ENCODE data around the gene DOCK3. TPM values are rescaled to one million over a fixed set of nuclear protein-coding genes. Genes with fewer than 3 reads are reported as not detected.

Gene DOCK3
- total RNA-seq, 1 experiment from 2014 or later, result 0.15 TPM

GRCh38 chr3:50637945-50638344 is 36.8 kb upstream of the DOCK3 start:
- BruUV-seq (replicated peaks), result no TSS peak
- intact Hi-C loops (cut with micrococcal nuclease), result no loop called here
- Histone ChIP-seq H3K4me2 (ENCODE audit: low read length) (peak overlapping the region; percentile 9; the same call in 1 of the 2 replicates), H3K79me2 (ENCODE audit: low read length) (peaks cover 70% of the 10 kb centered on the region), H3K27me3 (ENCODE audit: low read length) (no peaks in the 10 kb centered on the region), H3K9ac (ENCODE audit: low read length) (no peak overlapping the region), H3K9me3 (ENCODE audit: low read length) (no peaks in the 10 kb centered on the region), H2AFZ (ENCODE audit: low read length) (no peak overlapping the region), H3K27ac (ENCODE audit: low read length) (peak overlapping the region; percentile 76), H3F3A (ENCODE audit: low read length, unreplicated experiment) (no peaks in the 10 kb centered on the region), H3K4me3 (ENCODE audit: low read length) (no peak overlapping the region), H4K20me1 (ENCODE audit: low read length) (no peaks in the 10 kb centered on the region), H3K36me3 (ENCODE audit: low read depth, low read length) (peaks cover 27% of the 10 kb centered on the region), H3K4me1 (ENCODE audit: insufficient read depth, low read length) (peaks cover 44% of the 10 kb centered on the region), H3K9me2 (replicated peaks; ENCODE audit: low read length) (no peaks in the 10 kb centered on the region)
- no peak for ATAC-seq
- no peak for TF ChIP-seq CTCF (conservative IDR thresholded peaks at IDR 0.05; ENCODE audit: low read depth, low read length)
- TF ChIP-seq EZH2 (IDR thresholded peaks at IDR 0.05; ENCODE audit: low read length, unreplicated experiment), result no peak
- no peak for TF ChIP-seq EZH2phosphoT487 (IDR thresholded peaks at IDR 0.05; ENCODE audit: borderline replicate concordance, low read length)
- ChIA-PET CTCF (no interaction called here), POLR2A (ENCODE audit: unreplicated experiment) (no interaction called here)
- no peak for DNase-seq

- no peaks in the 10 kb centered on the region for H3K9me3 ChIP-seq (ENCODE audit: low read length)
- ATAC-seq (peak; percentile 94), DNase-seq (peak; percentile 89)
- no peaks in the 10 kb centered on the region for H3F3A ChIP-seq (ENCODE audit: low read length, unreplicated experiment)
- H3K4me1 ChIP-seq (ENCODE audit: insufficient read depth, low read length), result peaks cover 37% of the 10 kb centered on the region
- intact Hi-C loops (cut with micrococcal nuclease), result no loop called here
- no peaks in the 10 kb centered on the region for H4K20me1 ChIP-seq (ENCODE audit: low read length)
- TF ChIP-seq EZH2phosphoT487 (IDR thresholded peaks at IDR 0.05; ENCODE audit: borderline replicate concordance, low read length) (no peak), CTCF (conservative IDR thresholded peaks at IDR 0.05; ENCODE audit: low read depth, low read length) (no peak), EZH2 (IDR thresholded peaks at IDR 0.05; ENCODE audit: low read length, unreplicated experiment) (no peak)
- H3K36me3 ChIP-seq (ENCODE audit: low read depth, low read length), result peaks cover 34% of the 10 kb centered on the region
- CTCF ChIA-PET, result interaction anchor here (1.0 kb wide), 1 partner anchor 14 kb away, joined by 3 read pairs; no protein-coding TSS in a partner anchor
- no peaks in the 10 kb centered on the region for H3K27me3 ChIP-seq (ENCODE audit: low read length)
- H3K9ac ChIP-seq (ENCODE audit: low read length), result no peak overlapping the region
- POLR2A ChIA-PET (ENCODE audit: unreplicated experiment), result interaction anchor here (0.6 kb wide), 1 partner anchor 291 kb away, joined by 3 read pairs; no protein-coding TSS in a partner anchor
- BruUV-seq (replicated peaks), result no TSS peak
- peaks cover 58% of the 10 kb centered on the region for H3K79me2 ChIP-seq (ENCODE audit: low read length)
- H3K4me2 ChIP-seq (ENCODE audit: low read length), result peak overlapping the region; percentile 54
- H3K4me3 ChIP-seq (ENCODE audit: low read length), result no peak overlapping the region
- peak overlapping the region; percentile 76 for H3K27ac ChIP-seq (ENCODE audit: low read length)
- H2AFZ ChIP-seq (ENCODE audit: low read length), result no peak overlapping the region
- no peaks in the 10 kb centered on the region for H3K9me2 ChIP-seq (replicated peaks; ENCODE audit: low read length)
Measured at GRCh38 chr3:50639055-50639494, 35.7 kb upstream of the DOCK3 start.

GRCh38 chr3:50642382-50642781 is 32.3 kb upstream of the DOCK3 start:
- H3K4me1 ChIP-seq (ENCODE audit: insufficient read depth, low read length), result peaks cover 26% of the 10 kb centered on the region
- H3K4me2 ChIP-seq (ENCODE audit: low read length), result no peak overlapping the region
- no peak overlapping the region for H2AFZ ChIP-seq (ENCODE audit: low read length)
- no peaks in the 10 kb centered on the region for H3K9me3 ChIP-seq (ENCODE audit: low read length)
- H3K27ac ChIP-seq (ENCODE audit: low read length), result no peak overlapping the region
- DNase-seq, result no peak
- CTCF ChIA-PET, result no interaction called here
- POLR2A ChIA-PET (ENCODE audit: unreplicated experiment), result no interaction called here
- H3K79me2 ChIP-seq (ENCODE audit: low read length), result peaks cover 26% of the 10 kb centered on the region
- no peaks in the 10 kb centered on the region for H3K9me2 ChIP-seq (replicated peaks; ENCODE audit: low read length)
- H4K20me1 ChIP-seq (ENCODE audit: low read length), result no peaks in the 10 kb centered on the region
- no peak overlapping the region for H3K4me3 ChIP-seq (ENCODE audit: low read length)
- TF ChIP-seq EZH2phosphoT487 (IDR thresholded peaks at IDR 0.05; ENCODE audit: borderline replicate concordance, low read length), result no peak
- no peak for TF ChIP-seq EZH2 (IDR thresholded peaks at IDR 0.05; ENCODE audit: low read length, unreplicated experiment)
- TF ChIP-seq CTCF (conservative IDR thresholded peaks at IDR 0.05; ENCODE audit: low read depth, low read length), result no peak
- no peaks in the 10 kb centered on the region for H3F3A ChIP-seq (ENCODE audit: low read length, unreplicated experiment)
- H3K27me3 ChIP-seq (ENCODE audit: low read length), result no peaks in the 10 kb centered on the region
- intact Hi-C loops (cut with micrococcal nuclease), result no loop called here
- H3K36me3 ChIP-seq (ENCODE audit: low read depth, low read length), result peaks cover 48% of the 10 kb centered on the region
- no peak for ATAC-seq
- H3K9ac ChIP-seq (ENCODE audit: low read length), result no peak overlapping the region
- no TSS peak for BruUV-seq (replicated peaks)

Measured in PC-3 (cell line).